Measurements from ENCODE around the gene LRRC8D.

LRRC8D gene

GRCh38 chr1:89834083-89834704 is 13.4 kb downstream of the LRRC8D start:
- no peak for DNase-seq

GRCh38 chr1:89836252-89837035 is 15.6 kb downstream of the LRRC8D start:
- no peak for DNase-seq

GRCh38 chr1:89837036-89837481 is 16.2 kb downstream of the LRRC8D start:
- DNase-seq, result no peak

GRCh38 chr1:89837510-89837909 is 16.7 kb downstream of the LRRC8D start:
- no peak for DNase-seq

GRCh38 chr1:89839516-89839915 is 18.7 kb downstream of the LRRC8D start:
- no peak for DNase-seq

GRCh38 chr1:89841507-89841906 is 20.7 kb downstream of the LRRC8D start:
- DNase-seq, result no peak

- DNase-seq, result no peak
Measured at GRCh38 chr1:89842567-89843272, 21.9 kb downstream of the LRRC8D start.

GRCh38 chr1:89843273-89844130 is 22.7 kb downstream of the LRRC8D start:
- peak; percentile 82 for DNase-seq

GRCh38 chr1:89844241-89844807 is 23.5 kb downstream of the LRRC8D start:
- peak; percentile 55 for DNase-seq

- peak; percentile 41 for DNase-seq
Measured at GRCh38 chr1:89844860-89845259, 24.0 kb downstream of the LRRC8D start.

- peak; percentile 26 for DNase-seq
Measured at GRCh38 chr1:89847191-89847729, 26.4 kb downstream of the LRRC8D start.

- DNase-seq, result no peak
Measured at GRCh38 chr1:89850844-89851415, 30.1 kb downstream of the LRRC8D start.

- DNase-seq, result no peak
Measured at GRCh38 chr1:89854140-89854539, 33.3 kb downstream of the LRRC8D start.

GRCh38 chr1:89855413-89856123 is 34.7 kb downstream of the LRRC8D start:
- peak; percentile 27 for DNase-seq

GRCh38 chr1:89863165-89863830 is 42.5 kb downstream of the LRRC8D start:
- peak; percentile 25 for DNase-seq

GRCh38 chr1:89865498-89866382 is 44.9 kb downstream of the LRRC8D start:
- no peak for DNase-seq

- no peak for DNase-seq
Measured at GRCh38 chr1:89866568-89866967, 45.7 kb downstream of the LRRC8D start.

GRCh38 chr1:89870998-89871397 is 50.2 kb downstream of the LRRC8D start:
- DNase-seq, result no peak

- no peak for DNase-seq
Measured at GRCh38 chr1:89871768-89872473, 51.1 kb downstream of the LRRC8D start.

Measured in CD4-positive, alpha-beta T cell treated with Interleukin-6 for 4 hours (primary cell).